VCaP (cell line): ENCODE results near the gene SIRT4.
A peak's percentile ranks its signal among the peaks of the same experiment; 100 is the strongest.
"Not testable (repeated sequence)": the region's sequence is repeated elsewhere in the genome, so short reads cannot be mapped to it uniquely, and the experiment has no call there.

Source experiments
- H3K27ac ChIP-seq: fragments of 450-650 bp; 2 replicates; pipeline ENCODE4 v1.5.1; 2017
- TF ChIP-seq, protein P1 (sequence below): fragments of 450-650 bp; conservative IDR thresholded peaks from 2 replicates; pipeline ENCODE4 v1.5.1; 2017; ENCODE audit warnings: mild to moderate bottlenecking, moderate library complexity

The SIRT4 gene

GRCh38 chr12:120301962-120302815, at the start of gene SIRT4:
SIRT4 (plus strand) TSS chr12:120302321; CDS start chr12:120303562, 1,241 bp downstream.
- peak within 1 kb of the TSS; percentile 77 for H3K27ac ChIP-seq
- TF ChIP-seq, protein P1, sequence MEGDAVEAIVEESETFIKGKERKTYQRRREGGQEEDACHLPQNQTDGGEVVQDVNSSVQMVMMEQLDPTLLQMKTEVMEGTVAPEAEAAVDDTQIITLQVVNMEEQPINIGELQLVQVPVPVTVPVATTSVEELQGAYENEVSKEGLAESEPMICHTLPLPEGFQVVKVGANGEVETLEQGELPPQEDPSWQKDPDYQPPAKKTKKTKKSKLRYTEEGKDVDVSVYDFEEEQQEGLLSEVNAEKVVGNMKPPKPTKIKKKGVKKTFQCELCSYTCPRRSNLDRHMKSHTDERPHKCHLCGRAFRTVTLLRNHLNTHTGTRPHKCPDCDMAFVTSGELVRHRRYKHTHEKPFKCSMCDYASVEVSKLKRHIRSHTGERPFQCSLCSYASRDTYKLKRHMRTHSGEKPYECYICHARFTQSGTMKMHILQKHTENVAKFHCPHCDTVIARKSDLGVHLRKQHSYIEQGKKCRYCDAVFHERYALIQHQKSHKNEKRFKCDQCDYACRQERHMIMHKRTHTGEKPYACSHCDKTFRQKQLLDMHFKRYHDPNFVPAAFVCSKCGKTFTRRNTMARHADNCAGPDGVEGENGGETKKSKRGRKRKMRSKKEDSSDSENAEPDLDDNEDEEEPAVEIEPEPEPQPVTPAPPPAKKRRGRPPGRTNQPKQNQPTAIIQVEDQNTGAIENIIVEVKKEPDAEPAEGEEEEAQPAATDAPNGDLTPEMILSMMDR: peak; percentile 97

DNA sequence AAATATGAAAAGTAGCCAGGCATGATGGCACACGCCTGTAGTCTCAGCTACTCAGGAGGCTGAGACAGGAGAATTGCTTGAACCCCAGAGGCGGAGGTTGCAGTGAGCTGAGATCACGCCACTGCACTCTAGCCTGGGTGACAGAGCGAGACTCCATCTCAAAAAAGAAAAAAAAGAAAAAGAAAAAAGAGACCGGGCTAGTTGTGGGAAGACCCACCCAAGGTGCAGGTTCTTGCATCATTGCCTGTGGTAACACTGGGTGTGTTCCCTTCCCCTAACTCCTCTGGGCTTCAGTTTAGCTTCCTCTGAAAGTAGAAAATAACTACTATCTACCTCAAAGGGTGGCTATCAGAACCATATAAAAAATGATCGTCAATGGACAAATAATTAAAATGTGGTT, 48.8 kb upstream of the SIRT4 start:
- not testable (repeated sequence) for H3K27ac ChIP-seq

DNA sequence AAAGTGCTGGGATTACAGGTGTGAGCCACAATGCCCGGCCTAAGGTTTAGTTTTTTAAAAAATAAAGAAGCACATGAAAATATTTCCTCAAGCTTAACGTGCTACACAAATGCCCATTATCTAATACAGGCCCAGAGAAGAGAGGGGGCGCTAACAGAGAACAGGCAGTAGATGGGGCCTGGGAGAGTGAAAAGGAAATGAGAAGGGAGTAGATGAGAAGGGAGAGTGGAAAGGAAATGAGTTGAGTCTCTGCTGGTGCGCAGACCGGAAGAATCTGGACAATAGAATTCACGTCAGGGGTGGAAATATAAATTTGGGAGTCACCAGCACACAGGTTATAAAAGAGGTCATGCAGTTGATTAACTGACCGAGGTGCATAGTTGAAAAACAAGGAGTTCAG, 47.3 kb upstream of the SIRT4 start:
- TF ChIP-seq, protein P1: no peak
- H3K27ac ChIP-seq: no peak overlapping the region

DNA sequence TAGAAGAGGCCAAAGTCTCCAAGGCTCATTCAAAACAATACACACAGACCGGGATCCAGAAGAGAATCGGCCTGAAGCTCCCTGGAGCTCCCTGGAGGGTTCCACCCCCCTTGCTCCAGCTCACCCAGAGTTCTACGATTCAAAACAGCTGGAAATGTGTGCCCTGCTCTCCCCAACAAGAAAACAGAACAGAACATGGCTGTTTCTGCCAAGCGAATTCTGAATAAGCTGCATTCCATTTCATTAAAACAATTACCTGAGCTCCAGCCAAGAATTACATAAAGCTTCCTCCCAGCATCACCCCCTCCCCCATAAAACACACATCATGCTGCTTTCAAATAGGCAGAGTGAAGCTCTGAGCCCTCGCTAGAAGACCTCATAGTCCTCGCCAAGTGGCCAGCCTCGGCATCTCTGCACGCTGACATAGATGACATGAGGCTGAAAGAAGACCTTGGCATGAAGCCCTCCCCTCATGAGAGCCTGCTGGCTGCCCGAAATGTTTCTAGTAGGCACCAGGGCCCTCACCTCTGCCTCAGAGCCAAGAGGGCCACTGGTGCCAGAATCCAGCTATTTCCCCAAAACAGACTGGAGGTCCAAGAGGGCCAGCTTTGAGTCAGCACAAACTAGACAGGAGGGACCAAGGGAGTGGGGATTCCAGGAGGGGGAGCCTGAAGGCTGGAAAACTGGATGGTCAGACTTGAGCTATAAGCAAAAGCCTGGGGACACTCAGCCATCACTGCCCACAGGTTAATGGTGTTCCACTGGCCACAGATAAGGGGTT, 44.9 kb upstream of the SIRT4 start:
- H3K27ac ChIP-seq: peak overlapping the region; percentile 84
- TF ChIP-seq, protein P1: peak; percentile 20; the same call in 1 of the 2 replicates

GRCh38 chr12:120258323-120258896, 43.7 kb upstream of the SIRT4 start:
- peak overlapping the region; percentile 84 for H3K27ac ChIP-seq

DNA sequence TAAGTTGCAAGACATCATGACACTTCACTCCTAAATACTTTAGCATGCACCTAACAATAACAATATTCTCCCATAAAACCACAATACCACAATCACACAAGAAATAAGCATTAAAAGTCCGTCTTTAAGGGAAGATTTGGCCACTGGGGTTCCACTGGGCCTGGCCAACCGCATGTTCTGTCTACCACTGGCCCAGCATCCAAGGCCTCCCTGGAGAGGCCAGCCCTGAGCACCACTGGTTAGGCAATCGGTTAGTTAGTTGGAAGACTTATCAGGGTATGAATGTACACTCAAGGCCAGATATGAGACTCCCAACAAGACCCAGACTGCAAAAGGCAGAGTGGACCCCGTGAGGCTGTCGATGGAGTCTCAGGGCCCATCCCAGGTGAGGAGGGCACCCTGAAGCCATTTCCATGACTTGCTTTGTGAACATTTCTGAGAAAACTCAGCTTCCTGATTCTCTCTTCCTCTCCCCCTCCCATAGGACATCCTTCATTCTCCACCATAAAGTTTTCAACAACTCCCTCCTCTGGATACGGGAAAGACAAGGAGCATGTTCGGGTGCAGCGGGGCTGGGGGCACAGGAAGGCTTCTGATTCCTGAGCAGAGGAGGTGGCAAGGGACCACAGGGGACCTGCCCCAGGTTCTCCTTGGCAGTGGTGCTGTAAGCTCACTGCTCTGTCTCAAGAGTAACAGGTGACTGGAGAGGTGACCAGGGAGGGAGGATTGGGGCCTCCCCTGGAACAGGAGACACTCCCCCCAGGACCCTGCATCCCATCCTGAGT, 42.5 kb upstream of the SIRT4 start:
- TF ChIP-seq, protein P1: no peak
- no peak overlapping the region for H3K27ac ChIP-seq

More at GRCh38 chr12:120258323-120258896, 43.7 kb upstream of the SIRT4 start:
- TF ChIP-seq, protein P1: no peak

GRCh38 chr12:120260607-120261006, 41.5 kb upstream of the SIRT4 start:
- TF ChIP-seq, protein P1: no peak
- H3K27ac ChIP-seq: no peak overlapping the region
